Measurements from ENCODE around the gene AUTS2.

AUTS2 gene

GRCh38 chr7:69738396-69738951 lies 140.2 kb downstream of the AUTS2 start:
- DNase-seq = no peak

GRCh38 chr7:69739190-69739589 lies 140.9 kb downstream of the AUTS2 start:
- no peak for DNase-seq

- DNase-seq = no peak
These were observed 141.7 kb downstream of the AUTS2 start for GRCh38 chr7:69739931-69740431.

- no peak for DNase-seq
These were observed 144.0 kb downstream of the AUTS2 start for GRCh38 chr7:69742237-69742636.

- DNase-seq = no peak
These were observed 145.2 kb downstream of the AUTS2 start for GRCh38 chr7:69743436-69743835.

GRCh38 chr7:69744026-69744425 lies 145.8 kb downstream of the AUTS2 start:
- DNase-seq = no peak

GRCh38 chr7:69746383-69746782 lies 148.1 kb downstream of the AUTS2 start:
- no peak for DNase-seq

GRCh38 chr7:69747144-69747543 lies 148.9 kb downstream of the AUTS2 start:
- DNase-seq = no peak

- no peak for DNase-seq
These were observed 150.3 kb downstream of the AUTS2 start for GRCh38 chr7:69748530-69748929.

- DNase-seq = no peak
These were observed 151.2 kb downstream of the AUTS2 start for GRCh38 chr7:69749372-69749979.

- no peak for DNase-seq
These were observed 151.7 kb downstream of the AUTS2 start for GRCh38 chr7:69749994-69750393.

GRCh38 chr7:69751026-69751425 lies 152.8 kb downstream of the AUTS2 start:
- no peak for DNase-seq

- no peak for DNase-seq
These were observed 155.7 kb downstream of the AUTS2 start for GRCh38 chr7:69753981-69754380.

GRCh38 chr7:69754476-69754875 lies 156.2 kb downstream of the AUTS2 start:
- no peak for DNase-seq

GRCh38 chr7:69756235-69756634 lies 158.0 kb downstream of the AUTS2 start:
- DNase-seq = no peak

- DNase-seq = no peak
These were observed 159.3 kb downstream of the AUTS2 start for GRCh38 chr7:69757528-69757927.

- DNase-seq = no peak
These were observed 159.7 kb downstream of the AUTS2 start for GRCh38 chr7:69757981-69758430.

GRCh38 chr7:69759373-69759772 lies 161.1 kb downstream of the AUTS2 start:
- DNase-seq = no peak

GRCh38 chr7:69761290-69761922 lies 163.1 kb downstream of the AUTS2 start:
- DNase-seq = no peak

GRCh38 chr7:69762821-69763352 lies 164.6 kb downstream of the AUTS2 start:
- no peak for DNase-seq

GRCh38 chr7:69763513-69763912 lies 165.2 kb downstream of the AUTS2 start:
- no peak for DNase-seq

GRCh38 chr7:69764147-69764546 lies 165.9 kb downstream of the AUTS2 start:
- no peak for DNase-seq

GRCh38 chr7:69764681-69765080 lies 166.4 kb downstream of the AUTS2 start:
- DNase-seq = no peak

- no peak for DNase-seq
These were observed 167.6 kb downstream of the AUTS2 start for GRCh38 chr7:69765879-69766278.

All from NK-92 treated with Interleukin-12 subunit alpha and Interleukin-12 subunit beta, amount 100 ng/mL, for 24 hours (cell line).